B cell (primary cell): ENCODE results near the gene PLPP4.

ENCODE experiments used
- CTCF ChIP-seq: fragments of 200-600 bp; IDR thresholded peaks from one replicate; pipeline ENCODE4 v1.8.0; 2022; ENCODE audit warnings: antibody characterized with exemption, mild to moderate bottlenecking
- EZH2 ChIP-seq: IDR thresholded peaks from 2 replicates; pipeline ENCODE4 v1.6.1; 2012; ENCODE audit warnings: borderline replicate concordance, low read depth, mild to moderate bottlenecking, moderate library complexity, low read length; ENCODE audit not compliant: insufficient read depth, poor library complexity, severe bottlenecking

GRCh38 chr10:120555842-120556532, 99.0 kb downstream of the PLPP4 start:
- TF ChIP-seq CTCF: no peak
- TF ChIP-seq EZH2: no peak
